Tongue (tissue), 2 donors: Measurements from ENCODE around the gene PRR13. TPM values are rescaled to one million over a fixed set of nuclear protein-coding genes. Genes with fewer than 3 reads are reported as not detected.
A peak's percentile ranks its signal among the peaks of the same experiment; 100 is the strongest.

Source experiments
- DNase-seq: peaks from one replicate; pipeline ENCODE4 v3.0.0-alpha.2; 2015
- total RNA-seq: library from RNA; depleted of rRNA; stranded (reverse); fragments of >200 nt; gene quantifications from one replicate; pipeline ENCODE4 v1.2.3, GENCODE V29; 2014

PRR13 gene
- total RNA-seq, 1 donor from 2014 or later: 13.0 TPM

- DNase-seq: peak; percentile 38
Measured at GRCh38 chr12:53493610-53494391, 52.3 kb downstream of the PRR13 start.

Other genes starting within 250 kb of the PRR13 start
- 1.2 TPM for gene ITGB7, start 234.5 kb upstream of the PRR13 start, total RNA-seq
- 47.1 TPM for gene RARG, start 209.5 kb upstream of the PRR13 start, total RNA-seq
- 8.9 TPM for gene ESPL1, start 173.4 kb upstream of the PRR13 start, total RNA-seq
- 300 TPM for gene PFDN5, start 146.2 kb upstream of the PRR13 start, total RNA-seq
- gene MYG1, start 142.0 kb upstream of the PRR13 start, total RNA-seq: 29.5 TPM
- gene AAAS, start 120.1 kb upstream of the PRR13 start, total RNA-seq: 46.0 TPM
- gene SP7, start 105.4 kb upstream of the PRR13 start, total RNA-seq: not detected
- gene SP1, start 61.6 kb upstream of the PRR13 start, total RNA-seq: 53.1 TPM
- gene AMHR2, start 17.9 kb upstream of the PRR13 start, total RNA-seq: not detected
- gene PCBP2, start 10.4 kb downstream of the PRR13 start, total RNA-seq: 300 TPM
- 17.3 TPM for gene MAP3K12, start 57.7 kb downstream of the PRR13 start, total RNA-seq
- gene TARBP2, start 59.5 kb downstream of the PRR13 start, total RNA-seq: 16.1 TPM
- gene NPFF, start 65.8 kb downstream of the PRR13 start, total RNA-seq: not detected
- gene ATF7, start 184.6 kb downstream of the PRR13 start, total RNA-seq: 21.1 TPM
- 241 TPM for gene ATP5MC2, start 234.3 kb downstream of the PRR13 start, total RNA-seq